HepG2 (cell line): ENCODE measurements around the gene RAB9A.

Source experiments
- ATF2 ChIP-seq: sonication (generic); formaldehyde crosslinking; IDR thresholded peaks from 2 replicates; pipeline ENCODE4 v1.4.0; 2020; ENCODE audit warnings: missing genetic modification reagents
- KDM1A ChIP-seq: IDR thresholded peaks from 2 replicates; pipeline ENCODE4 v1.6.1; 2016; ENCODE audit warnings: missing compliant biosample characterization
- RAD21 ChIP-seq: fragments of 450-650 bp; formaldehyde crosslinking; IDR thresholded peaks from 2 replicates; pipeline ENCODE4 v1.5.0; 2020; ENCODE audit warnings: mild to moderate bottlenecking
- SNAPC2 ChIP-seq: sonication (generic); formaldehyde crosslinking; IDR thresholded peaks from 2 replicates; pipeline ENCODE4 v1.8.1; 2022; ENCODE audit warnings: mild to moderate bottlenecking, missing genetic modification reagents

GRCh38 chrX:13721819-13722519 is 33.0 kb downstream of the RAB9A start:
- TF ChIP-seq ATF2 = no peak
- no peak for TF ChIP-seq SNAPC2 (CRISPR knock-in tag)
- no peak for TF ChIP-seq RAD21
- no peak for TF ChIP-seq KDM1A
